ENCODE results near the gene KXD1. TPM values are rescaled to one million over a fixed set of nuclear protein-coding genes. Genes with fewer than 3 reads are reported as not detected.

Gene KXD1
- total RNA-seq, 6 donors from 2014 or later = 69.6 to 333 (median 103) TPM

DNA sequence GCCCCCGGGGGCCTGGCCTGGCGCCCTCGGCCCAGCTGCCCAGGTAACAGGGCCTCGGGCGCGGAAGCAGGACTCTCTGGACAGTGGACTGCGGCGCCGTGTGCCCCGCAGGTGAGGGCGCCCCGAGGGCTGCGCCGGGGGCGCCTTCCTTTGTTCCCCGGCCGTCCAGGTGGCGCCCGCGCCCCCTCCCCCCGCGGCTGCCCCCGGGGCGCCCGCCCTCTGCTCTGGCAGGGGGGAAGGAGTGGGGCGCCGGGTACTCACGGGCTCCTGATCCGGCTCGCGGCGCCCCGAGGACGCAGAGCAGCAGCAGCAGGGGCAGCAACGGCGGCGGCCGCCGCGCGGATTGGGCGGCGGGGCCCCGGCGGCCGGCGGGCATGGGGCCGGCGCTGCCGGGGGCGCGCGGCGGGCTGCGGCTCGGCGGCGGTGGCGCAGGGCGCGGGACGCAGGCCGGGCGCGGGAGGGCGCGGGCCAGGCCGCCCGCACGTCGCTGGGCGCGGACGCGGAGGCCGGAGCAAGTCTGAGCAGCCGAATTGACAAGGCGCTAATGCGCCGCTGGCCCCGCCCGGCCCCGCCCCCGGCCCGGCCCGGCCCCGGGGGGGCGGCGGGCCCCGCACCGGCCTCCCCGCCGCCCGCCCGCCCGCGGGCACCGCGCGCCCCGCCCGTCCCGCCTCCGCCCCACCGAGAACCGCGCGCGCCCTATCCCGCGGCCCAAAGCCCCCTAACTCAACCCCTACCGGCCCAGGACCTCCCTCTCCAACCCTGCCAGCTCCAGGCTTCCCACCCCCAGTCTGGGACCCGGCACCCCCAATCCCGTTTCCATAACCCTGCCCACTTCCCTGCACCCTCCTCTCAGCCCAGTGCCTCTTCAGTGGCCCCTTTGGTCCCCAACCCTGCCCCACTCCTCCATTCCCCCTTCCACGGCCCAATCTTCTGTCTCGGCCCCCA is 48.9 kb downstream of the KXD1 start, which contains the start of gene CRLF1:
TSS of gene CRLF1 (minus strand) at position 519 of the 945 bp plus-strand sequence. CDS start at position 376, 143 bp downstream.
- Histone ChIP-seq H3K36me3 (no peaks in the 10 kb centered on the region), H3K9me3 (no peaks in the 10 kb centered on the region), H3K27ac (no peak within 1 kb of the TSS), H3K4me1 (peaks cover 33 to 60% (median 40%) of the 10 kb centered on the region in 4 donors), H3K4me3 (peak within 1 kb of the TSS in 3 of 4 donors; percentile 28 to 38 (median 31)), H3K27me3 (peaks cover 0 to 69% (median 45%) of the 10 kb centered on the region in 4 donors)
- TF ChIP-seq POLR2A (IDR thresholded peaks at IDR 0.05) = no peak
- no peak for TF ChIP-seq POLR2AphosphoS5 (IDR thresholded peaks at IDR 0.05)
- no peak for TF ChIP-seq EP300 (IDR thresholded peaks at IDR 0.05)
- TF ChIP-seq, protein P1, sequence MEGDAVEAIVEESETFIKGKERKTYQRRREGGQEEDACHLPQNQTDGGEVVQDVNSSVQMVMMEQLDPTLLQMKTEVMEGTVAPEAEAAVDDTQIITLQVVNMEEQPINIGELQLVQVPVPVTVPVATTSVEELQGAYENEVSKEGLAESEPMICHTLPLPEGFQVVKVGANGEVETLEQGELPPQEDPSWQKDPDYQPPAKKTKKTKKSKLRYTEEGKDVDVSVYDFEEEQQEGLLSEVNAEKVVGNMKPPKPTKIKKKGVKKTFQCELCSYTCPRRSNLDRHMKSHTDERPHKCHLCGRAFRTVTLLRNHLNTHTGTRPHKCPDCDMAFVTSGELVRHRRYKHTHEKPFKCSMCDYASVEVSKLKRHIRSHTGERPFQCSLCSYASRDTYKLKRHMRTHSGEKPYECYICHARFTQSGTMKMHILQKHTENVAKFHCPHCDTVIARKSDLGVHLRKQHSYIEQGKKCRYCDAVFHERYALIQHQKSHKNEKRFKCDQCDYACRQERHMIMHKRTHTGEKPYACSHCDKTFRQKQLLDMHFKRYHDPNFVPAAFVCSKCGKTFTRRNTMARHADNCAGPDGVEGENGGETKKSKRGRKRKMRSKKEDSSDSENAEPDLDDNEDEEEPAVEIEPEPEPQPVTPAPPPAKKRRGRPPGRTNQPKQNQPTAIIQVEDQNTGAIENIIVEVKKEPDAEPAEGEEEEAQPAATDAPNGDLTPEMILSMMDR (IDR thresholded peaks at IDR 0.05) = no peak
- ATAC-seq (ENCODE audit: low FRiP score in 2 of 2) (no peak), DNase-seq (peak in 1 of 2 donors; percentile 77)
- 0 to 1% methylated on average over 4 to 10 of the region's 116 CpGs for WGBS, 2 donors

DNA sequence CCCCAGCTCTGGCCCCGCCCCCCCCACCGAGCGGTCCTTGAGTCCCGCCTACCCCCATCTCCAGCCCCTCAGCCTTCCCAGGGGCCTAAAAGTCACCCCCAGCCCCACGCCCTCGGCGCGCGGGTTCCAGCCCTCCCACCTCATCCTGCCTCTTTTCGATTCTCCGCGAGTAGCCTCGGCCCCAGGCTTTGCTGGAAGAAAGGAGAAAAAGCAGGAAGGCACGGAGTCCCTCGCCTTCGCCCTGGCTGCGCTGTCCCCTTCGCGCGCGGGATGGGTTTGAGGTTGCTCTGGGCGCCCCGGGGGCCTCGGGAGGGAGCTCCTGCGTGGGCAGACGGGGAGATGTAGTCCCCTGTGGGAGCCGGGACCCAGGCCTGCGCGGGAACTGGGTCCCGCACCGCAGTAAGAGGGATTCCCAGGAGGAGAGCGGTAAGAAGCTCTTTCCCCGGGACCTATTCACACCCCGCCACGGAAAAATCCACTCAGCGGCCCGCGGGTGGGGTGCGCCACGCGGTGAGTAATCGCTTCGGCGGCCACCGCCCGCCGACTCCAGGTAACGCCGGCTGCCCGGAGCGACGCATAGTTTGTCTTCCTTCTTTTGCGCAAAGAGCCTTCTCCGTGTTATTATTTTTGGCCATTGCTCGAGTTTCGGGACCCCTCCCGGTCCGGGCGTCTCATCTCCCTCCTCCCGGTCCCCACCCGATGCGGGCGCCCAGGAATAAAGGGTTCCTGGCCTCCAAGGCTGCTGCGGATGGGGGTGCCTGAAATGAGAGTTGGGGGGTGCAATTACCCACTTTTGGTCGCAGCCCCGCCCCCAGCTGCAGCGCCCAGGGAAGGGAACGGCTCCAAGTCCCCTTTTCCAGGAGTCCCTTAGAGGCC is 49.8 kb downstream of the KXD1 start:
- no peaks in the 10 kb centered on the region for H3K9me3 ChIP-seq
- peak in 1 of 2 donors; percentile 2 for ATAC-seq (ENCODE audit: low FRiP score in 2 of 2)
- DNase-seq = peak in 1 of 2 donors; percentile 80
- peak overlapping the region in 3 of 4 donors; percentile 8 to 32 (median 31) for H3K4me3 ChIP-seq
- H3K4me1 ChIP-seq = peaks cover 42 to 69% (median 49%) of the 10 kb centered on the region in 4 donors
- no peaks in the 10 kb centered on the region for H3K36me3 ChIP-seq
- H3K27me3 ChIP-seq = peaks cover 2 to 78% (median 50%) of the 10 kb centered on the region in 4 donors
- WGBS, 2 donors = 3 to 4% methylated on average over 33 to 68 of the region's 68 CpGs
- no peak for TF ChIP-seq EP300 (IDR thresholded peaks at IDR 0.05)
- no peak for TF ChIP-seq POLR2A (IDR thresholded peaks at IDR 0.05)
- no peak for TF ChIP-seq POLR2AphosphoS5 (IDR thresholded peaks at IDR 0.05)
- TF ChIP-seq, protein P1 (IDR thresholded peaks at IDR 0.05) = no peak
- H3K27ac ChIP-seq = no peak overlapping the region

DNA sequence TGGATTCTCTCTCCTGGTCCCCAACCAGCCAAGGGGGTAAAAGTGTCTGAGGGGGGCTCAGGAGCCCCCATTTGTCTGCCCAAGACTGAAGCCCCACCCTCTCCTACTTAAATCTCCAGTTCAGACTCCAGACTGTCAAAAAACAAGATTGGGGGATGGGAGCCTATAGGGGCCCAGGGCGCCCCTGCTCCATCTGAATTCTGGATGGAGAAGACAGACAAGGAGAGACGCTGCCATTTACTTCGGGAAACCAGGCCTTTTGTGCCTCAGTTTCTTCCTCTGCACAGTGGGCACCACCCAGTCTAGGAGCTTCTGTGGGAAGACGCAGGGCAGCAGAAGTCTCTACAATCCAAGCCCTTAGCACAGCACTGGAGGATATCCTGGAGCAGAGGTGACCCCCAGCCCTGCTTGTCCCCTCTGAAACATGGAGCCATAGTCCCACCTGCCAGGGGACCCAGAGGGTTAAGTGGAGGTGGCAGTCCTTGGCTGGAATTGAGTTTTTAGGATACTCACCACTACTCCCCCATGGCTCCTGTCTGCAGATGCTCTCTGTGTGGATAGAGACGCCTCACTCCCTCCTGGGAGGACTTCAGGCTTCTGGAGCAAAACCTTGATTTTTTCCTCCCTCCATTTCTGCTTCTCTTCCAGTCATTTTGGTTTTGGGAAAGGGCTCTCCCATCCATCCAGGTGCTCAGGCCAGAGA is 50.6 kb downstream of the KXD1 start:
- no peaks in the 10 kb centered on the region for H3K9me3 ChIP-seq
- TF ChIP-seq, protein P1 (IDR thresholded peaks at IDR 0.05) = no peak
- TF ChIP-seq EP300 (IDR thresholded peaks at IDR 0.05) = no peak
- no peak for TF ChIP-seq POLR2AphosphoS5 (IDR thresholded peaks at IDR 0.05)
- no peak for TF ChIP-seq POLR2A (IDR thresholded peaks at IDR 0.05)
- no peak for ATAC-seq (ENCODE audit: low FRiP score in 2 of 2)
- no peak overlapping the region for H3K4me3 ChIP-seq
- no peaks in the 10 kb centered on the region for H3K36me3 ChIP-seq
- peaks cover 2 to 86% (median 58%) of the 10 kb centered on the region in 4 donors for H3K27me3 ChIP-seq
- DNase-seq = no peak
- no peak overlapping the region for H3K27ac ChIP-seq
- WGBS, 2 donors = 14 to 27% methylated on average over 5 of the region's 5 CpGs
- H3K4me1 ChIP-seq = peaks cover 50 to 77% (median 57%) of the 10 kb centered on the region in 4 donors
